HepG2 (cell line): Measurements from ENCODE around the gene HOXA1. TPM values are rescaled to one million over a fixed set of nuclear protein-coding genes. Genes with fewer than 3 reads are reported as not detected.

ENCODE experiments used
- ATAC-seq: fragments of 200-7000 bp; cut with Tn5 transposase; 3 replicates; pipeline ENCODE4 v1.9.1; 2020; ENCODE audit warnings: mild to moderate bottlenecking, moderate library complexity
- BruUV-seq: library from RNA; stranded (reverse); fragments of 400-500 nt; replicated peaks from 2 replicates; lab custom pipeline; 2021; lab: Mats Ljungman, UMichigan
- CTCF ChIA-PET: fragments of 300-600 bp; formaldehyde crosslinking; extraction: SDS; loops from one replicate; lab custom pipeline; 2021; ENCODE audit warnings: low total read pairs, inconsistent platforms, low intra/inter-chr PET ratio; lab: Yijun Ruan, JAX
- POLR2A ChIA-PET: fragments of 350-600 bp; sonication (Branson Sonifier 250); formaldehyde crosslinking; loops from one replicate; lab custom pipeline; 2020; ENCODE audit warnings: antibody characterized with exemption, inconsistent platforms; lab: Yijun Ruan, JAX
- DNase-seq: peaks from one replicate; pipeline ENCODE4 v3.0.0-alpha.2; 2015; ENCODE audit warnings: low spot score
- FAIRE-seq: peaks from 3 replicates; lab custom pipeline; 2011; peaks lifted over from hg19 to GRCh38; lab: Jason Lieb, UNC
- H2AFZ ChIP-seq: one replicate; pipeline ENCODE4 v1.6.1; 2011; ENCODE audit warnings: low read length, inconsistent platforms
- H3K27ac ChIP-seq: fragments of 300-600 bp; 3 replicates; pipeline ENCODE4 v1.8.0; 2011; ENCODE audit warnings: mixed run types, mild to moderate bottlenecking, mixed read lengths, low read length, inconsistent platforms; ENCODE audit not compliant: insufficient read depth; ENCODE audit errors: extremely low read length
- H3K27me3 ChIP-seq, 2 experiments: fragments of 200-600 bp in 1 of 2; 2 replicates in 1 of 2; 3 replicates in 1 of 2; pipeline versions ENCODE4 v1.6.0 to v1.8.0; 2011; ENCODE audit warnings: low read length in 2 of 2, mild to moderate bottlenecking in 2 of 2, moderate library complexity in 2 of 2, inconsistent platforms in 1 of 2; ENCODE audit not compliant: insufficient read depth in 2 of 2, control insufficient read depth in 1 of 2
- H3K36me3 ChIP-seq, 2 experiments: fragments of 200-600 bp in 1 of 2; replicated peaks in 1 of 2; 2 replicates in 1 of 2; 3 replicates in 1 of 2; pipeline versions ENCODE4 v1.5.1 to v1.8.0; 2011; ENCODE audit warnings: low read length in 2 of 2, inconsistent platforms in 1 of 2; ENCODE audit not compliant: insufficient read depth in 2 of 2, control insufficient read depth in 1 of 2
- H3K4me1 ChIP-seq: 2 replicates; pipeline ENCODE4 v1.5.1; 2012; ENCODE audit warnings: low read length, inconsistent platforms; ENCODE audit not compliant: insufficient read depth
- H3K4me2 ChIP-seq: 2 replicates; pipeline ENCODE4 v1.6.0; 2011; ENCODE audit warnings: low read depth, low read length, inconsistent platforms
- H3K4me3 ChIP-seq, 3 experiments: fragments of 200-600 bp in 1 of 3; sonication (generic), shearing (Covaris generic) in 1 of 3; replicated peaks in 1 of 3; 2 replicates each; pipeline ENCODE4 v1.5.1; 2011 to 2016; ENCODE audit warnings: low read length in 3 of 3, inconsistent platforms in 2 of 3, low read depth in 2 of 3, mild to moderate bottlenecking in 2 of 3, control low read depth in 1 of 3, mixed read lengths in 1 of 3; ENCODE audit not compliant: insufficient read depth in 1 of 3
- H3K79me2 ChIP-seq: one replicate; pipeline ENCODE4 v1.6.1; 2011; ENCODE audit warnings: low read length, inconsistent platforms; ENCODE audit not compliant: insufficient read depth
- H3K9ac ChIP-seq: 2 replicates; pipeline ENCODE4 v1.6.0; 2011; ENCODE audit warnings: mild to moderate bottlenecking, low read depth, low read length, inconsistent platforms; ENCODE audit not compliant: insufficient read depth
- H3K9me3 ChIP-seq: 2 replicates; pipeline ENCODE4 v1.5.1; 2012; ENCODE audit warnings: mild to moderate bottlenecking, low read length
- H4K20me1 ChIP-seq: 2 replicates; pipeline ENCODE4 v1.6.0; 2011; ENCODE audit warnings: inconsistent platforms, mild to moderate bottlenecking, low read length, moderate library complexity; ENCODE audit not compliant: insufficient read depth
- AKAP8 ChIP-seq: sonication (generic); formaldehyde crosslinking; IDR thresholded peaks from 2 replicates; pipeline ENCODE4 v1.5.1; 2020; ENCODE audit warnings: mild to moderate bottlenecking, missing genetic modification reagents
- MTA3 ChIP-seq: sonication (generic); formaldehyde crosslinking; IDR thresholded peaks from 2 replicates; pipeline ENCODE4 v1.4.0; 2020; ENCODE audit warnings: missing genetic modification reagents
- TCF12 ChIP-seq, 2 experiments: fragments of 450-650 bp in 1 of 2; sonication (generic) in 1 of 2; formaldehyde crosslinking in 1 of 2; IDR thresholded peaks; 2 replicates each; pipeline versions ENCODE4 v1.6.1 to v1.8.0; 2017 to 2022; ENCODE audit warnings: antibody characterized with exemption in 1 of 2, mild to moderate bottlenecking in 1 of 2, missing genetic modification reagents in 1 of 2, moderate library complexity in 1 of 2
- ZNF678 ChIP-seq: sonication (generic); formaldehyde crosslinking; IDR thresholded peaks from 2 replicates; pipeline ENCODE4 v1.4.0; 2020; ENCODE audit warnings: mild to moderate bottlenecking, missing genetic modification reagents
- WGBS: methylation state at CpG from one replicate; pipeline ENCODE4 v1.1.6; 2017; ENCODE audit warnings: low lambda C conversion rate; 5-methylcytosine and 5-hydroxymethylcytosine counted together
- in situ Hi-C: cut with HindIII; loops from 2 replicates; pipeline ENCODE4 v1.10.0; 2017; ENCODE audit warnings: low pct_unique_long_range_greater_than_20kb; ENCODE audit not compliant: extremely low pct_ligation_motif_present
- intact Hi-C: fragments of 100-400 bp; cut with micrococcal nuclease; formaldehyde crosslinking; loops from one replicate; pipeline ENCODE4 v1.10.0; 2022; ENCODE audit not compliant: unreplicated experiment
- polyA plus RNA-seq, 8 experiments: library from polyadenylated mRNA; depleted of rRNA in 3 of 8; stranded (reverse) in 7 of 8; unstranded in 1 of 8; fragments of >200 nt; fragmentation: Illumina TruSeq in 4 of 8; extraction: Trizol in 4 of 8; gene quantifications; 2 replicates each; pipeline versions ENCODE4 v1.2.1 to v1.2.3, GENCODE V29; 2011 to 2016; ENCODE audit warnings: low read depth in 4 of 8, missing spikeins in 1 of 8, mixed read lengths in 1 of 8; ENCODE audit not compliant: insufficient read depth in 1 of 8
- total RNA-seq, 5 experiments: library from RNA; depleted of rRNA; stranded (reverse); fragments of >200 nt; fragmentation: Illumina TruSeq; extraction: Trizol; gene quantifications; 2 replicates each; pipeline ENCODE4 v1.2.3, GENCODE V29; 2016; ENCODE audit warnings: low read depth in 1 of 5

Gene HOXA1
- total and polyA plus RNA-seq, 2 of the 13 experiments (the other 11 are each of a cell fraction or from before 2014, with no cell fraction given) = 0.18 to 0.20 TPM

- peaks cover 2 to 7% of the 10 kb centered on the region in 2 experiments; a peak in 1 of 5 replicates for H3K36me3 ChIP-seq
- no peak overlapping the region for H3K27ac ChIP-seq
- H3K27me3 ChIP-seq = no peaks in the 10 kb centered on the region
- H3K4me1 ChIP-seq = no peaks in the 10 kb centered on the region
- H4K20me1 ChIP-seq = no peaks in the 10 kb centered on the region
- CTCF ChIA-PET = no interaction called here
- TF ChIP-seq TCF12 (IDR thresholded peaks at IDR 0.05) = no peak
- no peak for TF ChIP-seq TCF12 (CRISPR knock-in tag; IDR thresholded peaks at IDR 0.05)
- intact Hi-C loops = no loop called here
- no peaks in the 10 kb centered on the region for H3K9me3 ChIP-seq
- no peak overlapping the region for H3K4me2 ChIP-seq
- H3K79me2 ChIP-seq = no peaks in the 10 kb centered on the region
- no peak for ATAC-seq
- no peak for DNase-seq
- in situ Hi-C loops = no loop called here
- no peak overlapping the region for H2AFZ ChIP-seq
- 93% methylated on average over 13 of the region's 13 CpGs for WGBS
- H3K9ac ChIP-seq = no peak overlapping the region
- POLR2A ChIA-PET = interaction anchor here (1.7 kb wide), 1 partner anchor 15 kb away, joined by 4 read pairs; no protein-coding TSS in a partner anchor
- BruUV-seq = no TSS peak
- H3K4me3 ChIP-seq = no peak overlapping the region
- no peak for FAIRE-seq
These were observed 9.7 kb upstream of the HOXA1 start for GRCh38 chr7:27105301-27106031.

GRCh38 chr7:27104341-27105058 lies 8.7 kb upstream of the HOXA1 start:
- H3K4me3 ChIP-seq = no peak overlapping the region
- POLR2A ChIA-PET = interaction anchor here (1.7 kb wide), 1 partner anchor 16 kb away, joined by 4 read pairs; no protein-coding TSS in a partner anchor
- no peaks in the 10 kb centered on the region for H4K20me1 ChIP-seq
- H3K4me2 ChIP-seq = no peak overlapping the region
- H3K27ac ChIP-seq = no peak overlapping the region
- FAIRE-seq (no peak), ATAC-seq (no peak), DNase-seq (no peak)
- no peak overlapping the region for H2AFZ ChIP-seq
- WGBS = 95% methylated on average over 13 of the region's 13 CpGs
- intact Hi-C loops (no loop called here), in situ Hi-C loops (no loop called here)
- no peak overlapping the region for H3K9ac ChIP-seq
- no peaks in the 10 kb centered on the region for H3K79me2 ChIP-seq
- H3K27me3 ChIP-seq = no peaks in the 10 kb centered on the region
- CTCF ChIA-PET = no interaction called here
- 0 out of 5 replicates have a peak, but pooled peaks cover 0 to 4% of the 10 kb centered on the region in 2 experiments for H3K36me3 ChIP-seq
- no TSS peak for BruUV-seq
- no peaks in the 10 kb centered on the region for H3K9me3 ChIP-seq
- H3K4me1 ChIP-seq = no peaks in the 10 kb centered on the region
- no peak for TF ChIP-seq ZNF678 (CRISPR knock-in tag)
- TF ChIP-seq MTA3 (CRISPR knock-in tag) = no peak
- no peak for TF ChIP-seq AKAP8 (CRISPR knock-in tag)
- TF ChIP-seq, all 625 proteins: peak for 0
